ENCODE measurements around the gene TFEB.

GRCh38 chr6:41726876-41727275 is 8.5 kb downstream of the TFEB start:
- TF ChIP-seq, protein P1, sequence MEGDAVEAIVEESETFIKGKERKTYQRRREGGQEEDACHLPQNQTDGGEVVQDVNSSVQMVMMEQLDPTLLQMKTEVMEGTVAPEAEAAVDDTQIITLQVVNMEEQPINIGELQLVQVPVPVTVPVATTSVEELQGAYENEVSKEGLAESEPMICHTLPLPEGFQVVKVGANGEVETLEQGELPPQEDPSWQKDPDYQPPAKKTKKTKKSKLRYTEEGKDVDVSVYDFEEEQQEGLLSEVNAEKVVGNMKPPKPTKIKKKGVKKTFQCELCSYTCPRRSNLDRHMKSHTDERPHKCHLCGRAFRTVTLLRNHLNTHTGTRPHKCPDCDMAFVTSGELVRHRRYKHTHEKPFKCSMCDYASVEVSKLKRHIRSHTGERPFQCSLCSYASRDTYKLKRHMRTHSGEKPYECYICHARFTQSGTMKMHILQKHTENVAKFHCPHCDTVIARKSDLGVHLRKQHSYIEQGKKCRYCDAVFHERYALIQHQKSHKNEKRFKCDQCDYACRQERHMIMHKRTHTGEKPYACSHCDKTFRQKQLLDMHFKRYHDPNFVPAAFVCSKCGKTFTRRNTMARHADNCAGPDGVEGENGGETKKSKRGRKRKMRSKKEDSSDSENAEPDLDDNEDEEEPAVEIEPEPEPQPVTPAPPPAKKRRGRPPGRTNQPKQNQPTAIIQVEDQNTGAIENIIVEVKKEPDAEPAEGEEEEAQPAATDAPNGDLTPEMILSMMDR (IDR thresholded peaks at IDR 0.05) = no peak
- no peak for TF ChIP-seq EP300 (IDR thresholded peaks at IDR 0.05)
